H9 (cell line): ENCODE results near the gene CXCL13. TPM values are rescaled to one million over a fixed set of nuclear protein-coding genes. Genes with fewer than 3 reads are reported as not detected.

Source experiments
- DNase-seq: peaks from one replicate; pipeline ENCODE4 v3.0.0-alpha.2; 2017
- H2AFZ ChIP-seq: one replicate; pipeline ENCODE4 v1.6.1; 2013; ENCODE audit warnings: mild to moderate bottlenecking, low read length, control low read depth, moderate library complexity
- H2AK5ac ChIP-seq: 2 replicates; pipeline ENCODE4 v1.6.1; 2013; ENCODE audit warnings: low read length, control low read depth, mixed read lengths; ENCODE audit not compliant: insufficient read length
- H2BK120ac ChIP-seq: one replicate; pipeline ENCODE4 v1.6.1; 2013; ENCODE audit warnings: low read depth, mild to moderate bottlenecking, low read length, control low read depth, inconsistent platforms; ENCODE audit not compliant: poor library complexity, severe bottlenecking
- H2BK12ac ChIP-seq: 2 replicates; pipeline ENCODE4 v1.6.1; 2013; ENCODE audit warnings: low read length, control low read depth, mixed read lengths, low read depth; ENCODE audit not compliant: insufficient read length
- H2BK15ac ChIP-seq: 2 replicates; pipeline ENCODE4 v1.6.1; 2013; ENCODE audit warnings: low read depth, low read length, control low read depth
- H2BK20ac ChIP-seq: one replicate; pipeline ENCODE4 v1.6.1; 2013; ENCODE audit warnings: low read depth, mild to moderate bottlenecking, low read length, control low read depth, inconsistent platforms; ENCODE audit not compliant: poor library complexity, severe bottlenecking
- H2BK5ac ChIP-seq: 2 replicates; pipeline ENCODE4 v1.6.1; 2013; ENCODE audit warnings: low read length, control low read depth, mixed read lengths; ENCODE audit not compliant: insufficient read length
- H3K14ac ChIP-seq: 2 replicates; pipeline ENCODE4 v1.6.1; 2013; ENCODE audit warnings: low read length, control low read depth; ENCODE audit not compliant: insufficient read depth
- H3K18ac ChIP-seq: 2 replicates; pipeline ENCODE4 v1.6.1; 2013; ENCODE audit warnings: low read depth, mild to moderate bottlenecking, mixed read lengths, low read length, control low read depth; ENCODE audit not compliant: insufficient read length
- H3K23ac ChIP-seq: 2 replicates; pipeline ENCODE4 v1.6.1; 2013; ENCODE audit warnings: low read length, control low read depth, mixed read lengths, low read depth; ENCODE audit not compliant: insufficient read length
- H3K23me2 ChIP-seq: 2 replicates; pipeline ENCODE4 v1.6.1; 2013; ENCODE audit warnings: low read depth, mild to moderate bottlenecking, mixed read lengths, low read length, control low read depth; ENCODE audit not compliant: insufficient read length, poor library complexity, severe bottlenecking
- H3K27ac ChIP-seq: 2 replicates; pipeline ENCODE4 v1.5.1; 2013; ENCODE audit warnings: low read length, control low read depth, mixed read lengths, low read depth; ENCODE audit not compliant: insufficient read length
- H3K27me3 ChIP-seq: 2 replicates; pipeline ENCODE4 v1.6.1; 2013; ENCODE audit warnings: low read length, control low read depth, inconsistent platforms; ENCODE audit not compliant: insufficient read depth
- H3K4ac ChIP-seq: 2 replicates; pipeline ENCODE4 v1.6.1; 2013; ENCODE audit warnings: low read depth, mild to moderate bottlenecking, control low read depth, inconsistent platforms, low read length, moderate library complexity
- H3K4me1 ChIP-seq: 2 replicates; pipeline ENCODE4 v1.6.1; 2013; ENCODE audit warnings: low read length, control low read depth, inconsistent platforms; ENCODE audit not compliant: insufficient read depth
- H3K4me2 ChIP-seq: 2 replicates; pipeline ENCODE4 v1.6.1; 2013; ENCODE audit warnings: low read length, control low read depth, mixed read lengths; ENCODE audit not compliant: insufficient read length, insufficient read depth
- H3K56ac ChIP-seq: 2 replicates; pipeline ENCODE4 v1.6.1; 2013; ENCODE audit warnings: low read depth, mild to moderate bottlenecking, mixed read lengths, low read length, control low read depth; ENCODE audit not compliant: insufficient read length
- H3K79me1 ChIP-seq: 2 replicates; pipeline ENCODE4 v1.6.1; 2013; ENCODE audit warnings: low read depth, mild to moderate bottlenecking, moderate library complexity, low read length, control low read depth, inconsistent platforms; ENCODE audit not compliant: insufficient read depth, poor library complexity, severe bottlenecking
- H3K79me2 ChIP-seq: 2 replicates; pipeline ENCODE4 v1.6.1; 2013; ENCODE audit warnings: low read length, control low read depth, inconsistent platforms; ENCODE audit not compliant: insufficient read depth
- H3K9ac ChIP-seq: 2 replicates; pipeline ENCODE4 v1.6.1; 2013; ENCODE audit warnings: low read length, control low read depth, mixed read lengths; ENCODE audit not compliant: insufficient read length; ENCODE audit errors: extremely low read depth
- H3K9me3 ChIP-seq: one replicate; pipeline ENCODE4 v1.6.1; 2013; ENCODE audit warnings: low read depth, low read length, inconsistent platforms; ENCODE audit not compliant: control insufficient read depth
- H3T11ph ChIP-seq: one replicate; pipeline ENCODE4 v1.6.1; 2013; ENCODE audit warnings: mild to moderate bottlenecking, low read length, control low read depth, inconsistent platforms
- H4K20me1 ChIP-seq: one replicate; pipeline ENCODE4 v1.6.1; 2013; ENCODE audit not compliant: control insufficient read depth, insufficient read length, insufficient read depth
- H4K5ac ChIP-seq: 2 replicates; pipeline ENCODE4 v1.6.1; 2013; ENCODE audit warnings: low read depth, mild to moderate bottlenecking, mixed read lengths, low read length, control low read depth; ENCODE audit not compliant: insufficient read length
- H4K8ac ChIP-seq: replicated peaks from 2 replicates; pipeline ENCODE4 v1.6.1; 2013; ENCODE audit warnings: low read length, control low read depth, mixed read lengths, low read depth; ENCODE audit not compliant: insufficient read length
- H4K91ac ChIP-seq: 2 replicates; pipeline ENCODE4 v1.6.1; 2013; ENCODE audit warnings: low read depth, mild to moderate bottlenecking, moderate library complexity, mixed read lengths, low read length, control low read depth; ENCODE audit not compliant: insufficient read length
- H3K27ac Mint-ChIP-seq, 3 experiments: 2 replicates in 2 of 3; 3 replicates in 1 of 3; pipeline ENCODE4 v1.8.0; 2020 to 2021; ENCODE audit warnings: mixed read lengths in 3 of 3, mild to moderate bottlenecking in 1 of 3, moderate library complexity in 1 of 3
- H3K27me3 Mint-ChIP-seq: 2 replicates; pipeline ENCODE4 v1.8.0; 2021; ENCODE audit warnings: low read depth, mild to moderate bottlenecking, moderate library complexity, mixed read lengths
- H3K36me3 Mint-ChIP-seq, 3 experiments: 2 replicates in 2 of 3; 3 replicates in 1 of 3; pipeline ENCODE4 v1.8.0; 2020 to 2021; ENCODE audit warnings: low read depth in 3 of 3, mixed read lengths in 3 of 3; ENCODE audit not compliant: insufficient read depth in 1 of 3
- H3K4me1 Mint-ChIP-seq, 2 experiments: 2 replicates each; pipeline ENCODE4 v1.8.0; 2020; ENCODE audit warnings: mixed read lengths in 2 of 2
- H3K4me3 Mint-ChIP-seq, 2 experiments: 2 replicates in 1 of 2; 3 replicates in 1 of 2; pipeline ENCODE4 v1.8.0; 2020 to 2021; ENCODE audit warnings: mild to moderate bottlenecking in 2 of 2, mixed read lengths in 2 of 2, moderate library complexity in 1 of 2
- H3K9me3 Mint-ChIP-seq, 2 experiments: 2 replicates in 1 of 2; 3 replicates in 1 of 2; pipeline ENCODE4 v1.8.0; 2020; ENCODE audit warnings: mild to moderate bottlenecking in 2 of 2, mixed read lengths in 2 of 2, moderate library complexity in 1 of 2
- WGBS: extraction: QIAGEN DNeasy Blood & Tissue Kit; methylation state at CpG from one replicate; pipeline ENCODE4 v1.1.7; 2013; ENCODE audit warnings: missing lambda C conversion rate, low lambda C conversion rate, mixed read lengths; ENCODE audit not compliant: insufficient read length; ENCODE audit errors: extremely low coverage; 5-methylcytosine and 5-hydroxymethylcytosine counted together
- total RNA-seq: library from RNA; stranded (reverse); gene quantifications from 2 replicates; pipeline ENCODE4 v1.2.1, GENCODE V29; 2021
- TF ChIP-seq, protein P1 (sequence below): fragments of 200-600 bp; sonication (generic); conservative IDR thresholded peaks from 3 replicates; pipeline ENCODE4 v1.8.0; 2021; ENCODE audit warnings: antibody characterized with exemption, mild to moderate bottlenecking

Gene CXCL13
- total RNA-seq, 1 experiment from 2014 or later = not detected

DNA sequence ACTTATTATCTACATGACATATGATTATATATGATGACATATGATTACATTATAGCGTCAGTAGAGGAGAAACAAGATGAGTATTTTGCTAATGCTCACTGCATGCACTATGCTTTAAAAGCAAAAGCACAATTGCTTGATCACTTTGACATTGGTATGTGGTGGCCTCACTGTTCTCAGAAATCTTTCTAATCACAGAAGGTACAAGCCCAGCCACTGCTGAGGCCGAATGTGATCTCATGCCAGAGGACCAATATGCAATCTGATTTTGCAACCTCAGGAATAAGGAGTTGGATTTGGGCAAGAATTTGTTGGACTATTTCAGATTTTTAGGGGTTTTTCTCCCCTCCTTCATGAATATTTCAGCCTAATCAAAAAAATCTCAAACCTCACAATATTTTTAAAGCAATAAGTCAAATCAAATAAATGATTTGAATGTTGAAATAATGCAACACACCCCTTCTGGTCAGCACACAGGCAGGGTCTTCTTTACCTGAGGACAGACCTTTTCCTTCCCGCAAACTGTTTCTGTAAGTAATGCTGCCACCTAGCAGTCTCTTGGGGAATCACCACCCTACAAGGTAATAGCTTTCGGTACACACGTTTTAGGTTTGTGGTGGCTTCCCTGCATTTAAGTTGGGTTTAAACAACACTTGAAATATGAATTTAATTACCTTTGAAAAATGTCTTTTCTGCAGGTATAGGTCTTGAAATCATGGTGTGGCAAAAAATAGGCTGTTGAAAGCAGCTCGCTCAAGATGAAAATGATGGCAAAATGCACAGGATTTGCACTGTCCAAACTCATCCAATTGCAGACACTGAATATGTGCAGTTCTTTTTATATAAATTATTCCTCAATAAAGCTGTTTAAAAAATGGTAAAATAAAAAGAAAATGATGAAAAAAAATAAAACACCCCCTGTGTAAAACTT lies 4.8 kb upstream of the CXCL13 start:
- Histone ChIP-seq H2BK120ac (no peak overlapping the region), H3K27me3 (no peaks in the 10 kb centered on the region), H2AK5ac (no peak overlapping the region), H3K23ac (no peak overlapping the region), H3K4ac (no peak overlapping the region), H3K18ac (no peak overlapping the region), H3K4me2 (no peak overlapping the region), H3K79me1 (no peaks in the 10 kb centered on the region), H4K8ac (no peak overlapping the region), H3K9me3 (no peaks in the 10 kb centered on the region), H2BK20ac (no peak overlapping the region), H3T11ph (no peak overlapping the region), H2AFZ (no peak overlapping the region), H3K23me2 (no peaks in the 10 kb centered on the region), H2BK12ac (no peak overlapping the region), H3K14ac (no peak overlapping the region), H2BK5ac (no peak overlapping the region), H4K5ac (no peak overlapping the region), H3K56ac (no peak overlapping the region), H3K9ac (no peak overlapping the region), H4K20me1 (no peaks in the 10 kb centered on the region), H3K4me1 (no peaks in the 10 kb centered on the region), H4K91ac (no peak overlapping the region), H3K27ac (no peak overlapping the region), H2BK15ac (no peak overlapping the region), H3K79me2 (no peaks in the 10 kb centered on the region)
- Mint-ChIP-seq H3K36me3 (no peaks in the 10 kb centered on the region), H3K27me3 (peaks cover 3% of the 10 kb centered on the region; the same call in 1 of the 2 replicates), H3K4me3 (no peak overlapping the region), H3K4me1 (no peaks in the 10 kb centered on the region), H3K27ac (no peak overlapping the region), H3K9me3 (no peaks in the 10 kb centered on the region)
- TF ChIP-seq, protein P1, sequence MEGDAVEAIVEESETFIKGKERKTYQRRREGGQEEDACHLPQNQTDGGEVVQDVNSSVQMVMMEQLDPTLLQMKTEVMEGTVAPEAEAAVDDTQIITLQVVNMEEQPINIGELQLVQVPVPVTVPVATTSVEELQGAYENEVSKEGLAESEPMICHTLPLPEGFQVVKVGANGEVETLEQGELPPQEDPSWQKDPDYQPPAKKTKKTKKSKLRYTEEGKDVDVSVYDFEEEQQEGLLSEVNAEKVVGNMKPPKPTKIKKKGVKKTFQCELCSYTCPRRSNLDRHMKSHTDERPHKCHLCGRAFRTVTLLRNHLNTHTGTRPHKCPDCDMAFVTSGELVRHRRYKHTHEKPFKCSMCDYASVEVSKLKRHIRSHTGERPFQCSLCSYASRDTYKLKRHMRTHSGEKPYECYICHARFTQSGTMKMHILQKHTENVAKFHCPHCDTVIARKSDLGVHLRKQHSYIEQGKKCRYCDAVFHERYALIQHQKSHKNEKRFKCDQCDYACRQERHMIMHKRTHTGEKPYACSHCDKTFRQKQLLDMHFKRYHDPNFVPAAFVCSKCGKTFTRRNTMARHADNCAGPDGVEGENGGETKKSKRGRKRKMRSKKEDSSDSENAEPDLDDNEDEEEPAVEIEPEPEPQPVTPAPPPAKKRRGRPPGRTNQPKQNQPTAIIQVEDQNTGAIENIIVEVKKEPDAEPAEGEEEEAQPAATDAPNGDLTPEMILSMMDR = peak; percentile 83
- DNase-seq = peak; percentile 44
- WGBS = no CpG with 5 or more reads among the region's 6 CpGs
